Activated naive CD4-positive, alpha-beta T cell treated with Interleukin-2 at 50 U/mL for 16 hours (primary cell): Measurements from ENCODE around the gene PPP1CC.
"Not testable (repeated sequence)": the region's sequence is repeated elsewhere in the genome, so short reads cannot be mapped to it uniquely, and the experiment has no call there.

Experiments
- DNase-seq: peaks from one replicate; pipeline ENCODE4 v3.0.0-alpha.2; 2020

The PPP1CC gene

DNA sequence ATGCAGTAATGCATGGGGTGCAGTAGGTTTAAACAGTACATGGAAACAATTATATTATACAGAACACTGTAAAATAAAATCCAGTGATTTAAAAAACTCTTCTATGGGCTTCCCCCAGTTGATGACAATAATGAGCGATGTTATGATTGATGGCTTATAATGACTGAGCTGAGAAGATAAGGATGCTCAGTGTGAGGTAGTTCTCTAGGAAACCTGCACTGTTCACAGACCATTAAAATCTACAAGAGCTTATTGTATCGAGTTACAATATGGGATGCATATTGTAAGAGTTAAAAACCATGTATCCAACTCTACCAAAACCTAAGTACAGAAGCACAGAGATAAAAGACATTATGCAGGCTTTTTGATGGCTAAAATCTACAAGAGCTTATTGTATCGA lies 19.8 kb downstream of the PPP1CC start:
- not testable (repeated sequence) for DNase-seq

DNA sequence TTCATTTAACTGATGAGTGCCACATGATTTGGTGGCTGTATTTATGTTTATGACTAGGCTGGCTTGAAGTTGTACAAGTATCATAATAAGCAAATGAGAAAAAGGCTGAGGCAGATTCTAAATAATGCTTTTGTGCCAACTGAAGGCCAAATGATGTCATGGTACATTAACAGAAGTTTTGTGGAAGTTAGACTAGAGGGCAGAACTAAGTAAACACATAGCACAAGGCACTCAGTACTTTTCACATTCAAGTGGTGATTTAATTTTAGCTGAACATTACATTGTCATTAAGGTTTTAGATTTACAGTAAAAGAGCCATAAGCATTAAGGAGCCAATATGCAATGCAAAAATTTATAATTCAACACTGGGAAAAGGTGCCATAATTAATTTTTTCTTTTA lies 21.1 kb downstream of the PPP1CC start:
- DNase-seq = no peak

DNA sequence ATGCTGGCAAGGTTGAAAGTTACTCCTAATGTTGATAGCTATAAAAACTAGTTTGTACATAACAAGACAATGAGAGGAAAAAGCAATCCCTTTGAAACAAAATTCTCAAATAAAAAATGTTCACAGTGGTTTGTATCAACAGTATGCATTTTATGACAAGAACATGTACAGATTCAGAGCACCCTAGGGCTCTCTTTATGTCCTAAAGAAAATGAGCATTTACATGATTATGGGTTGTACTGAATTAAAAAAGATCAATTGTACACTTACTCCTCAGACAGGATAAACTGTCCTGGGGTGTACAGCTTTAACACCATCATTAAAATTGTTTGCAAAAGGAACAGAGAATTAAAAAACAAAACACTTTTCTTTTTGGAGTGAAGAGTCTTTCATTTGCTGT lies 22.2 kb downstream of the PPP1CC start:
- no peak for DNase-seq

DNA sequence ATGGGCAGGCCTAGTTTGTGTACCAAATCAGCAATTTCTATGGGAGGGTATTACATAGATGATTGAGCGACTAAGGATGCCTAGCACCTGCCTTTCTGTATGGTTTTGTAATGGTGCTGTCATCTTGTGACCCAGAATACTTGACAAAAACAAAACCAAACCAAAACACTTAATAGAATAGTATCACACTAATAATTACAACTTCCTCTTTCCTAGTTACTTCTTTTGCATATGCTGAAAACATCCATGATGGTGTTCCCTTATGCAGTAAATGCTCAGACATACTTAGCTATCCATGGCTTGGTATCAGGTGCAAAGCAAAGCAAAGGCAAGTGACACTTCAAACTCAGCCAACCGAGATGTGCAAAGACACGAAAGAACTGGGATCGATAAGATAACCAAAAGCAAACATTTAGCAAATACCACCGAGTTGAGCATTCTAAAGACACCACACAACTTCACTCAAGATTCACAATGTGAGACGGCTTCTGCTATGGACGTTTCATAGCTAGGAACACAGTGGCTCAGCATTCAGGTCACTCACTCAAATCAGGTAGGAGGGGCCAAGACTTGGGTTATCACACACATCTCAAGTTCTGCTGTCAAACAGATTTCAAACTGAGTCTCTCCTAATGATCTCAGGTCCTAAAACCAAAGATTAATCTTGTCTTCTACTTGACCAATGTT lies 24.3 kb downstream of the PPP1CC start:
- DNase-seq = no peak

DNA sequence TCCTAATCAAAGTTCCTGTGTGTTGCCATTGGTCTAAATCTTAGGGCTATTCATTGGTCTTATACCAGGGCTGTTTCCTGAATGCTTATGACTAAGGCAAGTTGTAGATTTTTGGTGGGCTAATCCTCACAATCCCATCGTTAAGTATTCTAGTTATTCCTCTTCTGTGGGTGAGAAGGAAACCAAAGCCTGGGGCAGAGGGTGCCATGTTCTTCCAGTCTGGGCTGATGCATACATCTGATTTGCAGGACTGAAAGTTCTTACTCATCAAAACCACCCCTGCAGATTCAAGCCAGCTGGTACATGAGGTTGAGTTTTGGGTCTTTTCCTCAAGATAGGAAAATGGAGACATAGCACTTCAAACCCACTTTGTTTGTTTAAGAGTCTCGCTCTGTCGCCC lies 25.7 kb downstream of the PPP1CC start:
- no peak for DNase-seq

DNA sequence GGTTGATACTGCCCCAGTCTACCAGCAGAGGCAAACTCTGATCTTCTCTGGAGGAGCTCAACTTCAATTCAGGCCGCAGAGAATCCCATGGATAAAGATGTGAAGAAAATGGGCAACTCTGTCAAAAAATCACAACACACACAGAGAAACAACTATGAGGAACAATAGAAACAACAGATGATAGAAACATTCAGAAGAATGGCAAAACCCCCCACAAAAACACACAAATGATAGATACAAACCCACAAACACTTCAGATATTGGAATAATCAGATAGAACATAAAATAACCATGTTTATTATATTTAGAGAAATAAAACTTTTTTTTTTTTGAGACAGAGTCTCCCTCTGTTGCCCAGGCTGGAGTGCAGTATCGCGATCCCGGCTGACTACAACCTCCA lies 33.8 kb downstream of the PPP1CC start:
- no peak for DNase-seq

DNA sequence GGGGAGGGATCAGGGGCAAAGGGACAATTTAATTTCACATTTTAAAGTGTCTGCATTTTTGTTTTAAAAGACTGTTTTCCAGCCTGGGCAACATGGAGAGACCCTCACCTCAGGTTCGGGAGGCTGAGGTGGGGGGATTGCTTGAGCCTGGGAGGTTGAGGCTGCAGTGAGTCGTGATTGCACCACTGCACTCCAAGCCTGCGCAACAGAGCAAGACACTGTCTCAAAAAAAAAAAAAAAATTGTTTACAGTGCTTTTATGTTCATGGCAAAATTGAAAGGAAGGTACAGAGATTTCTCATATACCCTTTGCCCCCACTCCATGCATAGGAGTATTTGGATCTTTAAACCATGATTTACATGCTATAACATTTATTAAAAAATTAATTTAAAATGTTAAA lies 37.4 kb downstream of the PPP1CC start:
- DNase-seq = no peak

DNA sequence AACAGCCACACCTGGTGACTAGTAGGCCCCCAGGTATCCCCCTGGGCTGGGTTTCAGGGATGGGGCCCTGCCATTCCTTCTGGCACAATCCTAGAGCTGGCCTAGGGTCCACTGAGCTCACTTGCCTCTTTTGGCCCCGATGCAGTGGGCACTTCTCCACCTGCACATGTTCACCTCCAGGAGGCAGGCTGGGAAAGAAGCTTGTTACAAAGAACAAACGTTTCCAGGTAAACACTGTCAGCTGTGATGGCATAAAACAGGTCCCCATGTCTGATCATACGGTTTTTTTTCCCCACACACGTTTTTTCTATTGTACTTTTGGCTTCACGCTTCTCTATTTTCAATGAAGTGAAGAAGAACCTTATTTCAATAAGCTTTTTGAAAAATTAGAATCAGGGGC lies 37.9 kb downstream of the PPP1CC start:
- no peak for DNase-seq

DNA sequence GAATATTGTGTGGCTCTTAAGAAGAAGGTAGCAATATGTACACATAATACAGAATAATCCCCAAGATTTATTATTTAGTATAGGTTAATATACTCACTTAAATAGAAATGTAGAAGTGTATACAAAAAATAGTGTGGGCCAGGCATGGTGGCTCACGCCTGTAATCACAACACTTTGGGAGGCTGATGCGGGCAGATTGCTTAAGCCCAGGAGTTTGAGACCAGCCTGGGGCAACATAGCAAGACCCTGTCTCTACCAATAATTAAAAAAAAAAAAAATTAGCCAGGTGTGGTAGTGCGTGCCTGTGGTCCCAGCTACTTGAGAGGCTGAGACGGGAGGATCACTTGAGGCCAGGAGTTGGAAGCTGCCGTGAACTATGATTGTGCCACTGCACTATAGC lies 38.5 kb downstream of the PPP1CC start:
- no peak for DNase-seq

DNA sequence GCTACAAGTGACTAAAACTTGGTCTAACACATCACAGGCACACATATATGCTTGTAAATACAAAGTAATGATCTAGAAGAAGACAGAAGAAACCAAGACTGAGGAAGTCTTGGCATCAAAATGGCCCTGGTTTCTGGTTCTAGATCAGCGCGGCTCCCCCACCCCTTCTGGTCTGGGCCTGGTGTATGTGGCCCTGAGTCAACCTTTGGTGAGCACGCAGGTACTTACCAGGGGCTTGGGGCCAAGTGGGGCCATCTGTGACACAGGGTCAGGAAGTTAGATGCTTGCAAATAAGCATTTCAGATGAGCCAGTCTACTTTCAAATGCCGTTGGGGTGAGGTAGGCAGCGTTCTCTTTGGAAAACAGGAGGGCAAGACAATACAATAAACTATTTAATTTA lies 40.6 kb downstream of the PPP1CC start:
- no peak for DNase-seq

DNA sequence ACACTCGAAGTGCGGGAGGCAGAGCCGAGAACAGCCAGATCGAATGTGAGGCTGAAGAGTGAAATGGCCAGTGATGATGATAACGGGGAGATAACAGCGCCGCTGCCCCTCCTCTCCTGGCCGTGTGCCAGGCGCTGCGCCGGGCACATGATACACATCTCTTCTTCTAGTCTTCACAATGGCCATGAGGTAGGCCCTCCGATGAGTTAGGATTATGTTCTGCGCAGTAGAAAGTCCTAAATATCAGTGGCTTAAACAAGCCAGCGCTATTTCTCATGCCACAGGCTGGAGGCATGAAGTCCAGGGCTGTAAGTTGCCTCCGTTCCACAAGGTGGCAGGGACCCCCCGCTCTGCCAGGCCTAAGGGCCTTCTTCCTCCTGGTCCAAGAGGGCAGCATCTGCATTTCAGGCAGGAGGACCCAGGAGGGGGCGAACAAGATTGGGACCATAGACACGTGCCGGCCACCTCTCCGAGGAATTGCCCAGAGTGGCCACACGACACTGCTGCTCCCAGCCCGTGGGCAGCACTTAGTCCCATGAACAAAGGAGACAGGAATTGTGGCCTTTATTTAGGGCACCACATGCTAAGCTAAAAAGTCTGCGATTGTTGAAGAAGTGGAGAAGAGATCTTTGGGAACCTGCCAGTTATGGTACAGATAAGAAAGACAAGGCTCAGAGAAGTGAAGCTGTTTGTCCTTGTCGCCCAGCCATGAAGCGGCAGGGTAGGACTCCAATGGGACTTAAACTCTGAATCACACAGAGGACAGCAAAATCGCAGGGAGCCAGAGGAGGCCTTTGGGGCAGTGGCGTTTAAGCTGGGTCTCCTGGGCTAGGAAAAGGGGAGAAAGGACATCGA lies 42.9 kb downstream of the PPP1CC start:
- no peak for DNase-seq

DNA sequence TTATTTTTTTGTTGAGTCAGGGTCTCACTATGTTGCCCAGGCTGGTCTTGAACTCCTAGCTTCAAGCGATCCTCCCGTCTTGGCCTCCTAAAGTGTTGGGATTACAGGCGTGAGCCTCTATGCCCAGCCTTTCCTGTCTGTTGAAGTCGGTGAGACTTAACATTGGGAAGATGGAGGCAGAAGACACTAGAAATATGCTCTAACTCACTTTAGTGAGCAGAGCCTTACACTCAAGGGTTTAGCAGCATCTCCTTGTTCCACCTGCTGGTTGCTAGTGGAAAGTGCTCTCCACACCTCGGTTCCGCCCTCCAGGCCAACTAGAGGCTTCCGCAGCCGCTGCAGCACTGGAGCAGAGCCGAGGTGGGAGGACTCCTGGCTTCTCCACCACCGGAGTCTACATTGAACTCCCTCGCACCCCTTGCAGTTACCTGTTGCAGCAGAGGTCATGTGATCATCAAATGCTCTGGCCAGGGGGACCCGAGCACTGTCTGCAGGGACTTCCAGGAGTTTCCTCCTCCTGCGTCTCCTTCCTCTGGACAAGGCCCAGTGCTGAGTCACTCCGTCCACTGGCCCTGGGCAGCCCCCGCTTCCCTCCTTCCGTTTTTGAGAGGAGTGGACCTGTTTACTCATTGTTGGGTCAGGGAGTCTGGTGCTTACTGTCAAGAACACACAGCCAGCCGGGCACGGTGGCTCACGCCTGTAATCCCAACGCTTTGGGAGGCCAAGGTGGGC lies 44.4 kb downstream of the PPP1CC start:
- DNase-seq = peak; percentile 76

DNA sequence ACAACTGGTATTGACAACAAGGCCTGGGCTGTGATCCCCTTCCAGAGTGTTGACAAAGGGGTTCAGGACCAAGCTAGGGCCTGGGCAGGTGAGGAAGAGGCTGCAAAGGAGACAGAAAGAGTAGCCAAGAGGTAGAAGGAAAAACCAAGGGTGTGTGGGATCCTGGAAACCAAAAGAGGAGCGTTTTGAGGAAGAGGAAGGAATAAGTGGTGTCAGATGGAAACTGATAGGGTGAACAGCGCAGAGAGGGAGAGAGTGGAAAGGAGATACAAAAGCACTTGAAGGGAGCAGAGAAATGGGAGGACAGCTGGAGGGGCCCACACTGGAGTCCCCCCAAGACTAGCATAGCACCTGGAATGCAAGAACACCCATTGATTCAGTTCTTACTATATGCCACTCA lies 45.5 kb downstream of the PPP1CC start:
- DNase-seq = no peak

DNA sequence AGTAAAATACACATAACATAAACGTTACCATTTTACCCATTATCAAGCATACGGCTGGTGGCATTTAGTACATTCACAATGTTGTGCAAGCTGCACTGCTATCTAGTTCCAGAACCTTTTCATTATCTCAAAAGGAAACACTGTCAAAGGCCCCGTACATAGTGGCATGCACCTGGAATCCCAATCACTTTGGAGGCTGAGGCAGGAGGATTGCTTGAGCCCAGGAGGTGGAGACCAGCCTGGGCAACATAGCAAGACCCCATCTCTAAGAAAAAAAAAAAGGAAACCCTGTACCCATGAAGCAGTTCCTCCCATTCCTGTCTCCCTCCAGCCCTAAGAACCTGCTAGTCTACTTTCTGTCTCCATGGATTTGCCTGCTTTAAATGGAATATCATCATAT lies 46.4 kb downstream of the PPP1CC start:
- DNase-seq = no peak

DNA sequence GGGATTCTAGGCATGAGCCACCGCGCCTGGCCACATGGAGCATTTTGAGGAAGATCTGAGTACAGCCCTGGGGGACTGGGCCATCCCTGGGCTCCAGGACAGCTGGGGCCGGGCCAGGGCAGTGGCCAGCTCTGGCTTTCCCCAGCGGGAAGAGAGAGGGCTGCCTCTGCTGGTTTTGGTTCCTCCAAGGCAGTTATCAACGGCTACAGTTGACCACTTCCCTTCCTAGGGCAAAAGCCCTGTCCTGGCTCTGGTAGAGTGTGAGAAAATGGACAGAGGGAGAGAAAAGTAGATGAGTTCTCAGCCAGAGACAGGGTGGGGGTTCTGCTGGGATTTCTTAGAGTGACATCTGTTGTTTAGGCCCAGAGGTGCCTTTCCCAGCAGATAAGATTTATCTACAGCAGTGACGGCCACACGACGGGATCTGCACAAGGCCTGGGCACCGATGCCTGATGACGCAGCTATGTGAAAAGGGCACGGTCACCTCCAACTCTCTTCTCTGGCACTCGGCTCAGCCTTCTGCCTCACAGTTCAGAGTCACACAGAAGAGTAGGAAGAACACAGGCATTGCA lies 48.3 kb downstream of the PPP1CC start:
- DNase-seq = no peak

DNA sequence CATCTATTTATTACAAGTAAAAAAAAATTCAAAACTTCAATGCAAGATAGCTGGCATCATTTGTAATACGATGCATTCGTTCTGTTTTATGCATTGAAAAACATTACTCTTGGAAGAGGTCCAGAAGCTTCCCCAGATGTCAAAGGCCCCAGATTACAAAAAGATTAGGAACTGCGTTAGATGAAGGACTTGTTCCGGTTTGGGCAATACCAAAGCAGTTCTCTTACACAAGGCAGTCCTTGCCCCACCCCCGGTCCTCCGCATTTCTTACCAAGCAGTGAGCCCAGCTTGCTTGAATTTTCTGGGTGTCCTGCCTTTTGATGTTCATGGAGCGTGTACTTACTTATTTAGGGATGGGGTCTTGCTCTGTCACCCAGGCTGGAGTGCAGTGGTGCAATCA lies 49.0 kb downstream of the PPP1CC start:
- no peak for DNase-seq

DNA sequence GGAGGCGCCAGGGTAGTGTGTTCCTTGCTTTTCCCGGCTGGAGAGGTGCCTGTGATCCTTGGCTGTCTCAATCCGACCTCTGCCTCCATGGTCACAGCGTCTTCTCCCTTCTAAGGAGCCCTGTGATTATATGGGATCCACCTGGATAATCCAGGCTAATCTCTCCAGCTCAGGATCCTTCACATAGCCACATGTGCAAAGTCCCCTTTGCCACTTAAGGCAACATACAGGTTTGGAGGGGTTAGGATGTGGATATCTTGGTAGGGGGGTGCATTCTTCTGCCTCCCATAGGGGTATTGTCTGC lies 52.6 kb downstream of the PPP1CC start:
- DNase-seq = no peak

DNA sequence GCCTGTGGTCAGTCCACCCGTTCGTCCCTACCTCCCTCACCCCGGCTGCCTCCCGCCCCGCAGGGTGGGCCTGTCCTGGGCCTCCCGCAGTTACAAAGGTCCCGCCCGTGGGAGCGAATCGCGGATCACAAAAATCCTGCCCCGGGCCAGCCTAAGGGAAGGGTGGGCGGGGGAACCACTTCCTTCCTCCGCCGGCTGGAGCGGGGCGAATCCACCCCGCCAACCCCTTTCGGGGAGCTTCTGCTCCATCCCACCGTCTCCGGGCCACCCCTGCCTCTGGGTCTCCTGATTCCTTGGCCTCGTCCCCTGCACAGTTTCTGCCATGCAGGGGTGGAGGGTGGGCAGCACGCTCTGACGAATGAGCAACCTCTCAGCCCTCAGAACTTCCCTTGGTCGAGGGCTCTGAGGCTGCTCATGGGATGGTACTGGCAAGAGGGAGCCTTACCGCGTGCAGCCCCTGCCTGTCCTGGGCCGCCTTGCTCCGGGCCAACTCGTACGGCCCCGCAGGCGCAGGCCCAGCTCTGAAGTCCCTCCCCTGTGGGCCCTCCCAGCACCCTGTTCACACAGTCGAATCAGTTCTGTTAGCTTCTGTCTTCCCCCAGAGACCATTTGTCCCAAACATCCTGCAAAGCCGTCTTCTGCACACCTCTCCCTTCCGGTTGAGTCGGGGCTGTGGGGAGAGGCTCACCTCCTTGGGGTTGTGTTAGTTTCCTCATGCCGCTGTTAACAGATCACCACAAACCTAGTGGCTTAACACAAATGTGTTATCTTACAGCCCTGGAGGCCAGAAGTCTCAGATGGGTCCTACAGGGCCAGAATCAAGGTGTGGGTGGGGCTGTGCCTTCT lies 53.2 kb downstream of the PPP1CC start:
- peak; percentile 47 for DNase-seq

DNA sequence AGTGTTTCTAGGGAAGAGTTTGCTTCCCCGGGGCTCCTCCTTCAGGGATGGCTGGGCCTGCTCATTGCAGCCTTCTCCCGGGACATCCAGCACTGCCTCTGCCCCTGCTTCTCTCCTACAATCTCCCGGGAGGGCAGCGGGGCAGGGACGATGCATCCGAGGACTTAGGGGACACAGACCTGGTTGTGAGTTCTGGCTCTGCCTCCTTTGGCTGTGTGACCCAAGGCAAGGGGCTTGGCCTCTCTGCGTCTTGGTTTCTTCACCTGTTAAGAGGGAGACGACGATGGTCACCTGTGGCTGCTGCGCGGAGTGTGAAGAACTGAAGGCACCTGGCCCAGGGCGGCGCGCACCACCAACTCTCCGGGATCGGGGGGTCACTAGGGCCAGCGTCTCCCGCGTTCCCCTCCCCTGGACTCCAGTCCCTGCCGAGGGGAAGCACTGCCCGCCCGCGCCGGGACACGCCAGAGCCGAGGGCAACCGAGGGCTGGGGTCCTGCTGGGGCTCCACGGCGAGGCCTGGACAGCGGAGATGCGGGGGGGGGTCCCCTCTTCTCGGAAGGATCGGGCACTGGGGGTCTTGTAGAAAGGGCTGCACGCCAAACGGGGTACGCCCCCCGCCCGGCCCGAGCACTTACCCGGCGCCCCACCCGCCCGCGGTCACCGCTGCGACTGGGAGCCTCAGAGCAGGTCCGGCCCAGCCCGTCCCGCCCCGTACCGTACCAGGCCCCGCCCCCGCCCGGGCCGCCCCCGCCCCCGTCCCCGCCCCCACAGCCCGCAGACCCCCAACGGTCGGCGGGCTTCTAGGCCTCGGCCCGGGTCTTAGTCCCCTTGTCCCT lies 54.0 kb downstream of the PPP1CC start, which contains the start of gene HVCN1:
Gene HVCN1, minus strand, starts transcription at position 670 of the 835 bp plus-strand sequence. CDS start 5,870 bp downstream, outside the sequence.
- DNase-seq = peak; percentile 33

DNA sequence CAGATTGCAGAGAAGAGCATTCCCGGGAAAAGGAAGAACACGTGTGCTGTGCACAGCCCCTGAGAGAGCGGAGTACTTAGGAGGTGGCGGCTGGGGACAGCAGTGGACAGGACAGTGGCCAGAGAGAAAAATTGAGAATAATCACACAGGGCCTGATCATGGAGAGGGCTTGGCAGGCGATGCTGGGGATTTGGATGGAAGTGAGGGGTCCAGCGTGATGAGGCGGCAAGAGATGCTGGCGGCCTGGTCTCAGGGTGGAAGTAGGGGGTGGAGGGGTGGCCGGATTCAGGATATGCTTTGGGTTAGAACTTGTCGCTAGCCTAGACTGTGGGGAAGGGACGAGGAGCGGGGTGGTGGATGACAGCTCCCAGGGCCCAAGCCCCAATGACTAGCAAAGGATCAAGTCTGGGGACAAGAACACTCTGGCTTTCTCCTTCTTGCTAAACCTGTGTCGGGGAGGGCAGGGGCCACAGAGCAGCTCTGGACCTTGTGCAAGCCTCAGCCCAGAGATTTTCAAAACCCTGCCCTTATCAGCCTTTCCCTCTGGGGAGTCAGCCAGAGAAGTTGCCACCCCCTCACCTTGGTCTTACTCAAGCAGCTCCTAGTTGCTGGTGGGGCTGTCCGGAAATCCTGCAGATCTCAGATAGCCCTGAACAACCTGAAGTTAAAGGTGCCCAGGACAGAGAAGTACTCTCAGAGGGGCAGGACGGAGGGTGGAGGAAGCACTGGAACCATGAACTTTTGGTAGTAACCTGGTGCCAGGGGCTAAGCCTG lies 55.1 kb downstream of the PPP1CC start:
- no peak for DNase-seq
